ENCODE results near the gene BFSP2. TPM values are rescaled to one million over a fixed set of nuclear protein-coding genes. Genes with fewer than 3 reads are reported as not detected.
A peak's percentile ranks its signal among the peaks of the same experiment; 100 is the strongest.

Gene BFSP2
- total and polyA plus RNA-seq, 2 of the 13 experiments (the other 11 are each of a cell fraction or from before 2014, with no cell fraction given) = not detected

GRCh38 chr3:133494469-133494868 lies 94.6 kb downstream of the BFSP2 start (continued):
- TF ChIP-seq CTCF (CRISPR knock-in tag; IDR thresholded peaks at IDR 0.05) (peak; percentile 70), ZNF891 (CRISPR knock-in tag; IDR thresholded peaks at IDR 0.05) (no peak), SOX13 (IDR thresholded peaks at IDR 0.05) (no peak), SOX13 (CRISPR knock-in tag; conservative IDR thresholded peaks at IDR 0.05 in 1 of 2, IDR thresholded peaks at IDR 0.05 in 1 of 2) (no peak), IRF2 (CRISPR knock-in tag; IDR thresholded peaks at IDR 0.05) (no peak), ZNF280D (CRISPR knock-in tag; IDR thresholded peaks at IDR 0.05) (no peak), NCOA1 (CRISPR knock-in tag; IDR thresholded peaks at IDR 0.05) (no peak), IKZF4 (CRISPR knock-in tag; IDR thresholded peaks at IDR 0.05; ENCODE audit: borderline replicate concordance, low read depth, not compliant biosample characterization) (no peak), KLF9 (CRISPR knock-in tag; IDR thresholded peaks at IDR 0.05; ENCODE audit: low read depth) (no peak), NFAT5 (CRISPR knock-in tag; IDR thresholded peaks at IDR 0.05) (no peak), SSRP1 (CRISPR knock-in tag; IDR thresholded peaks at IDR 0.05) (no peak), HNF1B (CRISPR knock-in tag; IDR thresholded peaks at IDR 0.05) (no peak), TFE3 (CRISPR knock-in tag; IDR thresholded peaks at IDR 0.05) (no peak)
